Dedifferentiated amniotic fluid mesenchymal stem cell (primary cell): ENCODE results near the gene RERE.
A peak's percentile ranks its signal among the peaks of the same experiment; 100 is the strongest.
"Not testable (repeated sequence)": the region's sequence is repeated elsewhere in the genome, so short reads cannot be mapped to it uniquely, and the experiment has no call there.

ENCODE experiments used
- DNase-seq: peaks from one replicate; pipeline ENCODE4 v3.0.0-alpha.2; 2016; ENCODE audit errors: extremely low spot score

Gene RERE

DNA sequence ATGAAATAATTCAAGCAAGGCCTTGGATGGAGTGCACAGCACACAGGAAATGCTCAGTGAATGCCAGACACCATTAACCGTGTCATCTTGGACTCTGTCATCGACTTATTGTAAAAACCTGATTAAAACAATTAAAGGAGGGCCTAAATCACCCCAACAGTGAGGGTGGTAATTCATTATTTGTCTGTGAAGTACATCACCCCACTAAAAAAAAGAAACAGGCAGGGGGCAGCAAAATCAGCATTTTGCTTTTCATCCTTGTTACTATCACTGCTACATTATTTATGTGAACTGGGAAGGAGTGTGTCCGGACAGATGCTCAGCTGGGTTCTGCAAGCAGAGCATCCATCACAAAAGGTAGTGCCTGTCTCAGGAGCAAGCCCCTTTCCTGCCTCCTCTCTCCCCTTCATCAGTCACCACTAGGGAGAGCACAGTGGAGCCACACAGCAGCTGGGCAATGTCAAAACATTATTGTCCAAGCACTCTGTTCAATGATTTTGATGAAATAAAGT, 98.5 kb downstream of the RERE start:
- DNase-seq: no peak

DNA sequence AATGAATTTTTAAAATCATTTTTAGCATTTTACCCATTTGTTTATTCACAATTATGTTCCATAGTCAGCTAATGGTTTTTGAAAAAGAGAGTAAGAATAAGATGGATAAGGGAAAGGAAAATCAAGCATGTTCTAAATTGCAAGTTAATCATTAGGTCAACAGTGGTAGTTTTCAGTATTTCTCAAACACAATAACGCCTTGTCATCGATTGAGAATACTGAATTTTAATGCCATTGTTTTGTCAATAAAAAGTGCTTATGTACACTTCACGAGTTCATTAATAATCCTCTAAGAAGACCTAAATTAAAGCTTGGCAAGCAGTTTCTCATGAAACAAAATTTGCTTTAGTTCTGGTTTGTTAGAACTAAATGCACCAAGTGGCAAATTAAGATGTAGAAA, 100.3 kb downstream of the RERE start:
- no peak for DNase-seq

DNA sequence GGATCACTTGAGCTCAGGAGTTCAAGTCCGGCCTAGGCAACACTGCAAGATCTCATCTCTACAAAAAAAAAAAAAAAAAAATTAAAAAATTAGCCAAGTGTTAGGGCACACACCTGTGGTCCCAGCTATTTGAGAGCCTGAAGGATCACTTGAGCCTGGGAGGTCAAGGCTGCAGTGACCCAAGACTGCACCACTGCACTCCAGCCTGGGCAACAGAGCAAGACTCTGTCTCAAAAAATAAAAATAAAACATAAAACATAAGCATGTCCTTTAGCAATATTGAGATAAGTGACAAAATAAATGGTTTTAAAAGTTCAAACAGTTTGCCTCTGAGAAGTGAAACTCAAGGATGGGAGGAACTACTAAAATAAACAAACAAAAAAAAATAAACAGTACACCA, 101.2 kb downstream of the RERE start:
- no peak for DNase-seq

DNA sequence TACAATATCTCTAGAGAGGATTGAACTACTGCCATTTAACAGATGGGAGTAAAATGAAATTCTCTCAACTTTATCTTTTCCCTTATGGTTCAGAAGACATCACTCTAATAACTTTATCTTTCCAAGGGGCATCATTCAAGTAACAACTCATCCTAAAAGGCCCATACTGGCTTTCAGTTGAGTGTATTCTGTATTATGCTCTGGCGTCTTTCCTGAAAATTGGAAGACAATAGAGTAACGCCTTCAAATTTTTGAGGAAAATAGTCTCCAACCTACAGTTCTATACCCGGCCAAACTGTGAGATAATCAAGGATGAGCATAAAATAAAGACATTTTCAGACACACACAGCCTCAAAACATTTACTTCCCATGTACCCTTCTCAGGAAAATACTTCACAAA, 103.3 kb downstream of the RERE start:
- DNase-seq: no peak

DNA sequence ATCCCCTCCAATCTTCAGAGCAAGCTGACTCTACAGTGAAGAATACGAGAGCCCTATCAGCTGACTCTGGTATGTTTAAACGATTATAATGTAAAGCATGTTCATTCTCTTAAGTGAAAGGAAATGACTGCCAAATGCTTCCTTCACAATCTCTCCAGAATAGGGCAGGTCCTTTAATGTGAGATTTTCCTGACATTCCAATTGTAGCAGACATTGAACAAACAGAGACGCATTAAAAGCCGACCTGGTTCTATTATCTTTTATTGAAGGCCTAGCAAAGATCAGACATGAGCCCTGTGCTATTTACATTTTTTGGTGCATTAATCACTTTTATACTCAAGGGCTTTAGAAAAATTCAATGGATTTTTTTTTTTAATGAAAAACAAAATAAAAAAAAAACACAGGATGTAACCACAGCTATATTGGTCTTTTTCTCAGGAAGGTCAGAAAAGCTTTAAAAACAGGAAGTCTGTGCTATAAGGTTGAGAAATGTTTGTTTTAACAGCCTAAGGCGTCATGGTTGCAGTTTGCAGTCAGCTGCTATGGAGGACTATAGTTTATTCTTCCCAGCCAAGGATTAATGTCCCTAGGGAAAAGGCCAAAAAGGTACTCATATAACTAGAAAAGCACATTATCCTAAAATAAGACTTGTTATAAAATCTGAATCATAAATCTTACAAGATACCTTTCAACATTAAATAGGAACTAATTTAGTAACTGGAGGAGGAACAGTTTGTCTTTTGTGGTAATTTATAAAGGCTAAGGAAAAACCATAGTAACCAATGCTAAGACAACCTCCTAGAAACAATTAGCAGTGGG, 104.8 kb downstream of the RERE start:
- DNase-seq: peak; percentile 65

DNA sequence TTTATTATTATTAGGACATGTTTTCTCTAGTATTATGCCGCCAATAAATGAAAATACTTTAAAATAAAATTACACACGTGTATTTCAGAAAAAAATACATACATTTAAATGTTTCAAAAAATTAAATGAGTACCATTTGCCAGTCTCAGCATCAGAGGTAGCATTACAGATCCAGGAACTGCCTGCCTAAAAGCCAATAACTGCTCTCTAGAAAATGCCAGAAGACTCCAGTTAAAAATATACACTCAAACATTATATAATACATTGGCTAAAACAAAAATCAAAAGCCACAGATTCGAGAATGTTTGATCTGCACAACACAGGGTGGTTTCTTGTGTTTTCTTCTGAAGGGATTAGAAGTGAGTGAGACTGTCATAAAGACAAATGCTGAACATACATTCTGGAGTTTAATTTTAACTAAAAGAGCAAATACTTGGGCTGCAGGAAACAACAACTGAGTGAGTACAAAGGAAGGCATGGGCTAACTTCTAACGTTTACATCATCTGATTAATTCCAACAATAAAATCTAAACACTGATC, 105.5 kb downstream of the RERE start:
- no peak for DNase-seq

DNA sequence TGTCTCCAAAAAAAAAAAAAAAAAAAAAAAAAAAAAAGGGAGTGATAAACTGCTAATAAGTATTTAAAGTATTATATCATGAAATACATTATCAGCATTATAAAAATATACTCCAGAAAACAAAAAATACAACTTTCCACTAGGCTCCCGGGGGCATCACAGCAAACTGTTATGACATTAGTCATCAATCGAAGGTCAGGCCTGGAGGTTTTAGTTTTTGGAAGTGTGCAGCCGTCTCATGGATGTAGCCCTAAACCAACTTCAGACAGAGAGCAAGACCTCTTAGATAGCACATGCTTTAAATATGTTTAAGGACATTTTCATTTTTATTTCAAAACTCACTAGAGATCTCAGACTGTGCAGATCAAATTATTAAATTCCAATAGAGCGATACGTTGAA, 106.3 kb downstream of the RERE start:
- no peak for DNase-seq

DNA sequence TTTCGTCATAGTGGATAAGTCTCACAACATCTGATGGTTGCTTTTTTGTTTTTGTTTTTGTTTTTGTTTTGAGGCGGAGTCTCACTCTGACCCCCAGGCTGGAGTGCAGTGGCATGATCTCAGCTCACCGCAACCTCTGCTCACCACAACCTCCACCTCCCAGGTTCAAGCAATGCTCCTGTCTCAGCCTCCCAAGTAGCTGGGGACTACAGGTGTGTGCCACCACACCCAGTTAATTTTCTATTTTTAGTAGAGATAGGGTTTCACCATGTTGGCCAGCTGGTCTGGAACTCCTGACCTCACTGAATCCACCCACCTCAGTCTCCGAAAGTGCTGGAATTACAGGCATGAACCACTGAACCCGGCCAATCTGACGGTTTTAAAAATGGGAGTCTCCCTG, 109.2 kb downstream of the RERE start:
- DNase-seq: no peak

DNA sequence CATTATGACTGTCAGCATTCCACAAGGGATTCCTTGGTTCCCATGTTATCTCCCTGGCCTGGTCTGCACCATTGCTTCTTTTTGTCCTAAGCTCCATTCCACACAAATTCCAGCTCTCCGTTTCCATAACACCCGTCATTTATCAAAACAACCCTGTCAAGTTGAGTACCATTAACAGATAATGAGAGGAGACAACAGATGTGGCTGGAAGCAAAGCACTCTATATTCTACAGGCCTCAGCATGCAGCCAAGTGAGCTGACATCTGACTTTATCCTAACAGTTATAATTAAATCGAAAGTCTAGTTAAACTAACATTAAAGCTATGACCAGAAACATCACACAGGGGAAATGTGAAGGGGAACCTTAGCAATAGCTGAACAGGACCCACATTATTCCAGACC, 110.4 kb downstream of the RERE start:
- DNase-seq: no peak

DNA sequence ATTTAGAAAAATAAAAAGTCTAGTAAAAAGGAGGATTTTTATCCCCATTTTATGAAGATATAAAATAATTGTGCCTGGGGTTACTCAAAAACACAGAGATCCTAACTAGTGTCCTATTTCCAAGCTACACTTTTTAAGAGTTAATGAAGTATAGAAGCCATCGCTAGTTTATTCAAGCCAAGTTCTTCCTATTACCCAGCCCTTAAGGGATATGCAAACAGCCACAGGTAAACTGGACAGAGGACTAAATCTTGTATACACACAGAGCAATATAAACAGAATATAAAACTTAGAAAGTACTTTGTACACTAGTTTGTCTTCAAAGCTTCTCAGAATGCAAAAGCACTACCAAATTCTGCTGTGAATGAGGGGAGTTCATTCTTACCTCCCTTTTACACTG, 111.1 kb downstream of the RERE start:
- DNase-seq: no peak

DNA sequence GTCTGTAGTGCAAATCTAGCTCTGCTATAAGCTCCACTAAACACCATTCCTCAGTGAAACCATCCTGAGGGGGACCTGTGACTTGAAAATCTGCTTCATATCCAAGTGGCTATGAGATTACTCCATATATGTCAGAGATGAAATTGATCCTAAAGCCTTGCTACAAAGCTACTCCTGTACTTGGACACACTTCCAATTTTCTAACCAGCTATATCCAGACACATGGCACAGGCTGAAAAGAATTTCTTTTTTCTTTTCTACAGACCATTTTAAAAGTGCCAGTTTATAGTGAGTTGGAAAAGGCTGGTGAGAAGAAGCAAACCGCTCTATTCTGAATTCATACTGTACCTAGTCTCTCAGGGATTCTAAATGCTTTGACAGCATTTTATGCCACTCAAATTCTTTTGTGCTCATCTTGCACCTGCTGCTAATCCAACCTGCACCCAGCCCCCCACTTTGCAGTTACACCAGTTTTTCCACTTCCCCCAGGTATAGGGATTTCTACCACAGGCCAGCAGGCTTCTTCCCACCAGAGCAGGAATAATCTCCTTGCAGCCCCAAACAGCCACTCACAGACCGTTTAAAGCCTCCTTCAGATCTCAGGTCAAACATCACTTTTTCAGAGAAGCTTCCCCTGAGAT, 112.5 kb downstream of the RERE start:
- DNase-seq: no peak

DNA sequence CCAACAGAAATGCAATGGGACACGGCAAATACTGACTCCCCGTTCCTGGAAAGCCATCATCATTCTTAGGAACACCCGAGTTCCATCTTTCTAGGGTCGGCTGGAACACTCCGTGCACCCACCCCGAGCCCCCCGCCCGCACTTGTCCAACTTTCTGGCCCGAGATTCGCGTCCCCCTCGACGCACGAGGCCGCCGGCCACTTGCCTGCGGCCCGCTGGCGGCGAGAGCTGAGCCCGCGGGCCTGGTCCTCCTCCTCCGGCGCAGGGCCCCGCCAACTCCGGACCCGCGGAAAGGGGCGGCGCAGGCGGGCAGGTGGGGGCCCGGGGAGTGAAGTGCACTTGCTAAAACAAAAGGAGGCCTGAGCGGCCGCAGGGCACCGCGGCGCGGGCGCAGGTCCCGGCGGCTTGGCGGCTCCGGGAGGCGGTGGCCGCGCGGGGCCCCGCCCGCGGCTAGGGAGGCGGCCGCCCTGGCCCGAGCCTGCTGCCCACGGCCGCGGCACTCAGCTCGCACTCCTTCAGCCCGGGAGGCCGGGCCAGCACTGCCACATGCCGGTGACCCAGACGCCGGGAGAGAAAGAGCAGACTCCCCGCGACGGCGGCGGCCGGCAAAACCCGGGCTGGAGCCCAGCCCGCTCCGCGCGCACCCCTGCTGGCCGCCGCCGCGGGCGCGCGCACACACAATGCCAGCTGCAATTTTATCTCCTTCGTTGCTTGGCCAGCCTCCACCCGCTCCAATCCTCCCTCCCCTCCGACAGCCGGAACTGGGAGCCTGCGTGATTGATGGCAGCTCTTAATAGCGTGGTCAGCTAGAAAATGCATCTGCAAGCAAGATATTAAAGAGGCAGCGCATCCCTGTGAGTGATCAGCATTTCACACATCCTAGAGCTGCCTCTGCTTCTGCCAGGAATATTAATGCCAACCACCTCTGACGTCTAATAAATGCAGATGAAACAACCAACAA, 114.3 kb downstream of the RERE start:
- peak; percentile 78 for DNase-seq

DNA sequence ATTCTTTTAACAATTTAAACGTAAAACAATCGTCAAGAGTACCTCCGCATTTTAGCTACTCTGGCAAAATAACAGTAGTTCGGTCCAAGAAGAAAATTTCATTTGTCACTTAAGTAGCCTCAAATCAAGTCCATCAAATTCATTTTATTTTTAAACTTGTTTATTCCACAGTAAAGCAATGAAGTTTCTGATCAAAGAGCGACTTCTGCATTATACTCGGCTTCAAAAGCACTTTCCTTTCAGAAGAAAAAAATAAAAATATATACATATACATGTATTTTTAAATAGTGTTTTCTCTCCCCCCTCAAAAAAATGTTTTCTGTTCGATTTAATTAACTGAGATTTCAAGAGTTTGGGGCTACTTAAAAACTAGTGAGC, 115.0 kb downstream of the RERE start:
- no peak for DNase-seq

DNA sequence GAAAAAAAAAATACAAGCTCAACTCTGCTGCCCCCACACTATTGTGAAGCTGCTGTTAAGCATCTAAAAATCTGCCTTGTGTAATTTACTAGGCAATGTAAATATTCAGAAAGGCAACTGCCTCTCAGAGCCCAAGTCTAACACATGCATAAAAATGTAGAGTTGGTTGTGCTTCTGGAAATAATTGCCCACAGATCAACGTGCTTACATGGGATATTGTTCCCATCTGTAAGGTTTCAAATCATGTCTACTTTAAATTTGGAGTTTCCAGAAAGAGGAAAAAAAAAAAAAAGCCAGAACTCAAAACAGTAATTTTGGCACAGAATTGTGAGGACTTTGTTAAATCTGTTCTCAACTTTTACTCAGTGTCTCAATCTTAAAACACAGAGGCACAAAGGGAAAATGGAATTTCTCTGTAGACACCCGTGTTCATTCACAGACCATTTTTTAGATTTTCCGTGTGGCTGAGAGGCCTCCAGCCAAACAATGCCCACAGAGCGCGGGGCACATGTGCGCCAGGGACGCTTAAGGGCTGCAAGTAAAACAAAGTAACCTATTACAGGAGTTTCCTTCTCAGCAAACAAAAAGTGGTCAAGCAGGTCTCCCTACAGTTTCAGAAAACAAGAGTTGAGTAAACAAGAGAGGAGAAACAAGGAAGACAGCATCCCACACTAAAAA, 115.5 kb downstream of the RERE start:
- no peak for DNase-seq

DNA sequence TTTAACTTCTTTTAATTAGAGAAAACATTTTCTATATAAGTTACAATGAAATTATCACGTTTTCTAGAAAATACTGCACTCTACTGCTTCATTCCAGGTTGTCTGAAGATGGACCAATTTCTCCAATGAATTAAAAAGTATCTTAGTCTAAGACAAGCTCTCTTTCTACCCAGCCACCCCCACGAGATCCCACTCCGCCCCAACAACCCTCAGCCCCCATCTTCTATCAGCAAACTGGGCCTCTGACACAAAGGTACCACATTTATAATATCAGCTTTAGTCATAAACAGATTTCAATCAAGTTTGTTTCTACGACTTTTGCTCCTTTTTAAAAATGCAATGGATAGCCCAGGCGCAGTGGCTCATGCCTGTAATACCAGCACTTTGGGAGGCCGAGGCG, 117.8 kb downstream of the RERE start:
- DNase-seq: no peak

DNA sequence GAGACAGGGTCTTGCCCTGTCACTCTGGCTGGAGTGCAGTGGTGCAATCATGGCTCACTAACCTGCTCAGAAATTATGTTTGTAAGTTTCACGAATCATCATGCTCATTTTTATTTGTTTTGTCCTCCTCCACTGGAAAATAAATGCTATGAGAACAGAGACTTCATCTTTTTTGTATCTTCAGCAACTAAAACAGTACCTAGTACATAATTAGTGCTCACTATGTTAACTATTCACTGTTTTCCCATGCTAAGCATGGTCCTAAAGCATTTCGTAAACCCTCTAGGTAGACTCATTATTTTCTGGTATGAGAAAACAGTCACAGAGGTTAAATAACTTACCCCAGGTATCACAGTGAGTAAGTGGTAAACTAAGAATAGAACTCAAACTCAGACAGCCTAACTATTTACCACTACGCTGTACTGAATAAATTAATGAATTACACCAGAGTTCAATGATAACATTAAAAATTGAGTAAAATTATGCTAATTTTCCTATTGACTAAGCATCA, 118.4 kb downstream of the RERE start:
- no peak for DNase-seq

DNA sequence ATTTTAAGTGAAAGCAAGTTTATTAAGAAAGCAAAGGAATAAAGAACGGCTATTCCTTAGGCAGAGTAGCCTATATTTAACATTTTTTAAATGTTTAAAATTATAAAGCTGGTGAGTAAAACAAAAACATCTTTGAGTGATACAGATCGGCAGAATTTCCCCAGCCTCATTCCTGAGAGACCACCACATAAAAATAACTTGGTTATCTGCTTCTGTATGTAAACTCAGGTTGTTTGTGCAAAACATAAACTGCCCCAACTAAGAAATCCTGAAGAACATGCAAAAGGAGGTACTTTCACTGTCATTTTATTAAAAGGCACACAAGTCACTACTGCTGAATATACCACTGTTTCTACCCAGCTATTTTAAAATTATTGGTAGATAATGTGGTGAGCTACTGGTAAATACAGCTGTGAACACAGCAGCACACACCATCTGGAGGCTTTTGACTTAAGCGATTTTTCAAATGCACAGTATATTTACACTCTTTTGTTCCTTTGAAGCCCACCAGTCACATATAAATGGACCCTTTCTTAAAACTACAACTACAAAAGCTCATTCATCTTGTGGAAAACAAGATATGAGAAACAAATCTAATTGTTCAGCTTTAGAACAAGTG, 119.3 kb downstream of the RERE start:
- no peak for DNase-seq

DNA sequence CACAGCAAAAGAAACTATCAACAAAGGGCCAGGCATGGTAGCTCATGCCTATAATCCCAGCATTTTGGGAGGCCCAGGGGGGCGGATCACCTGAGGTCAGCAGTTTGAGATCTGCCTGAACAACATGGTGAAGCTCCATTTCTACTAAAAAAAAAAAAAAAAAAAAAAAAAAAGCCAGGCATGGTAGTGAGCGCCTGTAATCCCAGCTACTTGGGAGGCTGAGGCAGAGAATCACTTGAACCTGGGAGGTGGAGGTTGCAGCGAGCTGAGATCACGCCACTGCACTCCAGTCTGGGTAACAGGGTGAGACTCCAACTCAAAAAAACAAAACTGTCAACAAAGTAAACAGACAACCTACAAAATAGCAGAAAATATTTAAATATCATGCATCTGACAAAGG, 122.0 kb downstream of the RERE start:
- DNase-seq: not testable (repeated sequence)

DNA sequence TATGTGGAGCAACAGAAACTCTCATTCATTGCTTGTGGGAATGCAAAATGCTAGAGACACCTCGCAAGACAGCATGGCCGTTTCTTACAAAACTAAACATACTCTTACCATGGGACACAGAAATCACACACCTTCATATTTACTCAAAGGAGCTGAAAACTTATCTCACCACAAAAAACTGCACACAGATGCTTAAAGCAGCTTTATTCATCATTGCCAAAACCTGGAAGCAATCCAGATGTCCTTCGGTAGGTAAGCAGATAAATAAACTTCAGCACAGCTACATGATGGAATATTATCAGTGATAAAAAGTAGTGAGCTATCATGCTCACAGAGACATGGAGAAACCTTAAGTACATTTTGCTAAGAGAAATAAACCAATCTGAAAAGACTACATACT, 124.3 kb downstream of the RERE start:
- DNase-seq: no peak

DNA sequence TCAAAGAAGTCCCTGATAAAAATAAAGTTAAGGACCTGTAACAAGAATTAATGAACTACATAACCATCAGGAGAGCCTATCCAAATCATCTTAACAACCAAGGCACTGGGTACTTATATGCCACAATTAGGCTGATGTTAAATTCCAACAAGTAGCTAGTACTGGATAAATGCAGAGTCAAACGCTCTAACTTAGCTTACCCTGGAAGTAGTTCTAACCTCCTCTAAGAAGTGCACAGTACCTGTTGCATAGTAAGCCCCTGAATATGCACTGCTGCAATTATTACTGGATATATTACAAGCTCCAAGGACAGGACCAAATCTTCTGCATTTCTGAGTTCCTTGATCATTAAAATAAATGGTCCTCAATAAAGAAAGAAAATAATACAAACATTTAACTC, 125.8 kb downstream of the RERE start:
- no peak for DNase-seq

DNA sequence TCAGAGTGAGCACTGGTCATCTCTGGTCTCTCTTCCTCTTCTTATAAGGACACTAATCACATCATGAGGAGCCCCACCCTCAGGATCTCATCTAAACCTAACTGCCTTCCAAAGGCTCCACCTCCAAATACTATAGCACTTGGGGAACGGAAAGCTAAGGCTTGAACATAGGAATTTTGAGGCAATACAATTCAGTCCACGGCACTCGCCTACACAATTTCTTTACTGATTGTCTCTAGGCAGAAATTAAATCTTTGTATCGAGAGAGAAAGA, 127.3 kb downstream of the RERE start:
- DNase-seq: no peak
